22Rv1 (cell line): Measurements from ENCODE around the gene TFDP1.

Experiments used
- H3K27ac ChIP-seq: fragments of 450-650 bp; 2 replicates; pipeline ENCODE4 v1.5.1; 2017
- CTCF ChIP-seq: fragments of 450-650 bp; IDR thresholded peaks from 2 replicates; pipeline ENCODE4 v1.5.1; 2017; ENCODE audit warnings: mild to moderate bottlenecking
- ZFX ChIP-seq: fragments of 450-650 bp; IDR thresholded peaks from 2 replicates; pipeline ENCODE4 v1.6.1; 2017; ENCODE audit warnings: antibody characterized with exemption, borderline replicate concordance

TFDP1 gene

GRCh38 chr13:113670541-113670940 is 86.0 kb downstream of the TFDP1 start:
- TF ChIP-seq ZFX (no peak), CTCF (no peak)
- H3K27ac ChIP-seq = no peak overlapping the region

DNA sequence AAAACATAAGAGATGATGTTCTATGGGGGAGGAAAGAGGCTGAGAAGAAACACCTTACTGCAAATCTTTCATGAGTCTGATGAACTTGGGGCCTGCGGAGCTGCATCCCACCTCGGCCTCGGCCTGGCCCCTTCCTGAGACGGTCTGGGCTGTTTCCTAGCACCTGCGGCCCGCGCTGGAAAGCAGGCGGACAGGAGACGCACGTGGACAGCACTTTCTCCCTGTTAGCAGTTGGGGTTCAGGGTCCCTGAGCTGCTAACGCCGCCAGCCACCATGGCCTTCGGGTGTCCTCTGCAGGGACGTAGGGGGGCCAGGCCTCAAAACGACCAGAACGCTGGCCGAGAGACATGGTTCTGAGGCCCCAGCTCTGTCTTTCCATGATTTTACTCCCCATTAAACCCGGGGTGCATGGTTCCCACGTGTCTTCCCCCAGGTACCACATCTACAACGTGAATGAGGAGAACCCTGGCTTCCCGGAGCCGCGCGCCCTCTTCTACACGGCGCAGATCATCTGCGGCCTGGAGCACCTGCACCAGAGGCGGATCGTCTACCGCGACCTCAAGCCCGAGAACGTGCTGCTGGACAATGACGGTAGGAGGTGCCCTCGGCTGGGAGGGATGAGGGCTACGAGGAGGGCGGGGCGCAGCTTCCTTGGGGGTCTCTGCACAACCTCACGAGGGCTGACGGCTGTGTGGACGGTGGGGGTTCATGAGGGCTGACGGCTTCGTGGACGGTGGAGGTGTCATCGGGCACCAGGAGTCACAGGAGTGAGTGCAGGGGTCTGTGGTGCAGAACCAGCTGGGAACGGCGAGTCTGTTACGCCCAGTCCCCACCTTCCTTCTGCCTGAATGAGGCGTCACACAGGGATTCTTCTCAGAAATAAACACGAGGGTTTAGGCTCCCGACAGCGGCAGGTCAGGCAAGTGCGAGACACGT is 86.8 kb downstream of the TFDP1 start:
- no peak for TF ChIP-seq CTCF
- no peak overlapping the region for H3K27ac ChIP-seq

- no peak overlapping the region for H3K27ac ChIP-seq
- TF ChIP-seq CTCF = no peak
- TF ChIP-seq ZFX = no peak
Observed at GRCh38 chr13:113672002-113672651, 87.6 kb downstream of the TFDP1 start.
